Neural crest cell (in vitro differentiated cells): ENCODE measurements around the gene LBX2. TPM values are rescaled to one million over a fixed set of nuclear protein-coding genes. Genes with fewer than 3 reads are reported as not detected.

Experiments used
- DNase-seq: peaks from one replicate; pipeline ENCODE4 v3.0.0; 2021; ENCODE audit warnings: low read depth, mixed read lengths, low spot score
- H3K27ac Mint-ChIP-seq: one replicate; pipeline ENCODE4 v1.8.0; 2021; ENCODE audit warnings: mild to moderate bottlenecking, mixed read lengths; ENCODE audit not compliant: unreplicated experiment
- H3K27me3 Mint-ChIP-seq: 2 replicates; pipeline ENCODE4 v1.8.0; 2021; ENCODE audit warnings: low read depth, mild to moderate bottlenecking, mixed read lengths
- H3K36me3 Mint-ChIP-seq: 2 replicates; pipeline ENCODE4 v1.8.0; 2021; ENCODE audit warnings: low read depth, mild to moderate bottlenecking, mixed read lengths
- H3K4me1 Mint-ChIP-seq: 2 replicates; pipeline ENCODE4 v1.8.0; 2021; ENCODE audit warnings: mixed read lengths
- H3K4me3 Mint-ChIP-seq: one replicate; pipeline ENCODE4 v1.8.0; 2021; ENCODE audit warnings: mild to moderate bottlenecking, mixed read lengths
- H3K9me3 Mint-ChIP-seq: 2 replicates; pipeline ENCODE4 v1.8.0; 2021; ENCODE audit warnings: mixed read lengths
- total RNA-seq: library from RNA; stranded (reverse); gene quantifications from 2 replicates; pipeline ENCODE4 v1.2.1, GENCODE V29; 2021
- TF ChIP-seq, protein P1 (sequence below): fragments of 200-600 bp; sonication (generic); conservative IDR thresholded peaks from 2 replicates; pipeline ENCODE4 v1.5.0; 2021; ENCODE audit warnings: antibody characterized with exemption, mild to moderate bottlenecking

The LBX2 gene
- total RNA-seq, 1 donor from 2014 or later: 0.28 TPM

DNA sequence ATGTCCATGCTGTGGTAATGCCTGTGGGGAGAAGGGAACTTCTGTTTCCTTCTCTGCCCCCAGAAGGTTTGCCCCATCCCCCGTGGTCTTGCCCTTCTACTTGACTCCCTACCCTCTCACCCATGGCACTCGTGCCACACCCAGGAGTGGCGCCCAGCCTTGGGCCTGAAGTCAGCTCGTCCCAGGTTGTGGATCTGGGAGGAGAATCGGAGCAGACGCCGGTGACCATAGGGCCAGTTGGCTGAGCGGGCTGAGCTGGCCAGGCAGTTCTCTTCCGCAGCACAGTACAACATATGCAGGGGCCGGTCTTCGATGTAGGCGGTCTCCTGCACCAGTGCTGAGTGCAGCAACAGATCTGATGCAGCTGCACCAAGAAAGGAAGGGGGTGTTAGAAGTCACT is 35.0 kb upstream of the LBX2 start:
- Mint-ChIP-seq H3K9me3 (no peaks in the 10 kb centered on the region), H3K36me3 (peaks cover 3% of the 10 kb centered on the region), H3K4me3 (no peak overlapping the region), H3K4me1 (peaks cover 25% of the 10 kb centered on the region), H3K27ac (no peak overlapping the region), H3K27me3 (no peaks in the 10 kb centered on the region)
- DNase-seq: no peak
- TF ChIP-seq, protein P1, sequence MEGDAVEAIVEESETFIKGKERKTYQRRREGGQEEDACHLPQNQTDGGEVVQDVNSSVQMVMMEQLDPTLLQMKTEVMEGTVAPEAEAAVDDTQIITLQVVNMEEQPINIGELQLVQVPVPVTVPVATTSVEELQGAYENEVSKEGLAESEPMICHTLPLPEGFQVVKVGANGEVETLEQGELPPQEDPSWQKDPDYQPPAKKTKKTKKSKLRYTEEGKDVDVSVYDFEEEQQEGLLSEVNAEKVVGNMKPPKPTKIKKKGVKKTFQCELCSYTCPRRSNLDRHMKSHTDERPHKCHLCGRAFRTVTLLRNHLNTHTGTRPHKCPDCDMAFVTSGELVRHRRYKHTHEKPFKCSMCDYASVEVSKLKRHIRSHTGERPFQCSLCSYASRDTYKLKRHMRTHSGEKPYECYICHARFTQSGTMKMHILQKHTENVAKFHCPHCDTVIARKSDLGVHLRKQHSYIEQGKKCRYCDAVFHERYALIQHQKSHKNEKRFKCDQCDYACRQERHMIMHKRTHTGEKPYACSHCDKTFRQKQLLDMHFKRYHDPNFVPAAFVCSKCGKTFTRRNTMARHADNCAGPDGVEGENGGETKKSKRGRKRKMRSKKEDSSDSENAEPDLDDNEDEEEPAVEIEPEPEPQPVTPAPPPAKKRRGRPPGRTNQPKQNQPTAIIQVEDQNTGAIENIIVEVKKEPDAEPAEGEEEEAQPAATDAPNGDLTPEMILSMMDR: no peak

DNA sequence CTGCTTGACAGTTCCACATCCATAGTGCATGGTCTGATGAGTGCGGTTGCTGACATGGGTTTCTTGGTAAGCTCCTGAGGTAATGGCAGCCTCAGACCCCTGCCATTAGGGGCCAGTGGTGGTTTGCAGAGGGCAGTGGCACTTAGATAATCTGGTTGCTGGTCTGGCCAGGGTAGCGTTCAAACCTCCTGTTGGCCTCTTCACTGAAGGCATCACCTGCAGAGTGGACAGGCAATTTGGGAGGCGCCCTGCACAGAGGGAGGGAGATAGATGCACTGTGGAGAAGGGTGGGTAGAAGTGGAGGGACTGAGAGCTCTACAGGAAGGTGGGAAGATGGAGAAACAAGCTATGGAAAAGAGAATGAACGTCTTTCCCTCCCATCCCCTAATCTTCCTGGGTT is 34.1 kb upstream of the LBX2 start:
- peak overlapping the region; percentile 57 for H3K27ac Mint-ChIP-seq
- TF ChIP-seq, protein P1: no peak
- H3K36me3 Mint-ChIP-seq: peaks cover 3% of the 10 kb centered on the region
- peaks cover 32% of the 10 kb centered on the region for H3K4me1 Mint-ChIP-seq
- no peaks in the 10 kb centered on the region for H3K9me3 Mint-ChIP-seq
- DNase-seq: no peak
- H3K4me3 Mint-ChIP-seq: peak overlapping the region; percentile 70
- H3K27me3 Mint-ChIP-seq: no peaks in the 10 kb centered on the region

DNA sequence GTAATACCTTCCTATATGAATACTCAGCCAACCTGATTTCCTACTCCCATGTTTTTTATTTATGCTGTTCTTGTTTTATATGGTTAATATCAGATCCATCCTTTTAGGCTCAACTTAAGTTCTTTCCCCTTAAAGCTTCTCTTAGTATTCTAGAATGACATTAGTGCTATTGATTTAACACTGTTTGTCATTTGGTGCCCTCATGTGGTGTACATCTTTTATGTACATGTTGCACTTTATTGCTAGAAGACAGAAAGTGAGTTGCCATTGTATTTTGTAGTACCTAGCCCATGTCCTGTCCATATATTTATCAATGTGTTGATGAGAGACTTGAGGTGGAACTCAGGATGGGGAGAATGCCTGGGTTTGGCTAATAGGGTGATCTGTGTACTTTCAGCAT is 32.8 kb upstream of the LBX2 start:
- DNase-seq: no peak
- Mint-ChIP-seq H3K4me3 (peak overlapping the region; percentile 98), H3K27ac (no peak overlapping the region), H3K4me1 (peaks cover 39% of the 10 kb centered on the region), H3K27me3 (no peaks in the 10 kb centered on the region), H3K9me3 (no peaks in the 10 kb centered on the region), H3K36me3 (peaks cover 5% of the 10 kb centered on the region)
- TF ChIP-seq, protein P1: no peak

DNA sequence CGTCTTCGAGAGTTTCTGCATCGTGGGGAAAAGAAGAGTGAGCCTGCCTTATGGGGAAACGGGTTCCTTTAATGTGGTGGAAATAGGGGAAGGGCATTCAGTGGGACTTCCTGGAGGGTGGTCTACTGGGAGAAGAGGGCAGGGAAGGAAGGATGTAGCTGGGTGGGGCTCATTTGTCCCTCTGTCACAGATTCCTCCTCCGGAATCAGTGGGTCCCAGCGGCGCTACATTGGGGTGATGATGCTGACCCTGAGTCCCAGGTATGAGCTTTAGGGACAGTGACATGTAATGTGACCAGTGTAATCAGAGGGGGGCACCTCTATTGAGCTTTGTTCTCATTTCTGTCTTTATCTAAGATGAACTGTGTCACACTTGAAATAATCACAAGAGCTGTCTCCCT is 32.3 kb upstream of the LBX2 start:
- DNase-seq: no peak
- Mint-ChIP-seq H3K9me3 (no peaks in the 10 kb centered on the region), H3K27ac (no peak overlapping the region), H3K27me3 (peaks cover 2% of the 10 kb centered on the region), H3K4me3 (peak overlapping the region; percentile 98), H3K4me1 (peaks cover 39% of the 10 kb centered on the region), H3K36me3 (peaks cover 10% of the 10 kb centered on the region)
- TF ChIP-seq, protein P1: no peak

- peaks cover 17% of the 10 kb centered on the region for H3K36me3 Mint-ChIP-seq
- TF ChIP-seq, protein P1: no peak
- DNase-seq: peak; percentile 27
- H3K27ac Mint-ChIP-seq: peak overlapping the region; percentile 91
- peaks cover 2% of the 10 kb centered on the region for H3K9me3 Mint-ChIP-seq
- peaks cover 3% of the 10 kb centered on the region for H3K27me3 Mint-ChIP-seq
- H3K4me1 Mint-ChIP-seq: peaks cover 39% of the 10 kb centered on the region
- peak overlapping the region; percentile 98 for H3K4me3 Mint-ChIP-seq
Observed at GRCh38 chr2:74530239-74531187, 31.1 kb upstream of the LBX2 start.
